ENCODE measurements around the gene CTBS.

The CTBS gene

DNA sequence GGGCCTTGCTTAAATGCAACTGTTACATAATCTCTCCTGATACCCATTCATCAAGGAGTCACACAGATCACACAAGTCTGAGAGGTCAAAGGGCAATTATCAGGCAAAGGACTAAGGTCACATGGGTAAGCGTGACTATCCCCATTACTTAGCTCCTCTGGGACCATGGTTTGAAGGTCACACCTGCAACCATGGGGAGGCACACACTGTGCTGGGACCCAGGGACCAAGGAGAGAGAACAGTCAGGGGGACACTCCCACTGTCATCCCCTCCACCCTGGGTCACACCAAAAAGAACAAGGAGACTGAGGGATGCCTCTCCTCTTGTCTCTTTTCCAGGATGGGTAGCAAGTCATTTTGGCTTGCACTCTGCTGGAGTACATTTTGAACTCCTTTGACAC is 30.9 kb upstream of the CTBS start:
- no peak overlapping the region for H4K8ac ChIP-seq (ENCODE audit: low read depth, low read length)
- no peak for DNase-seq
- no CpG with 5 or more reads among the region's 1 CpG for WGBS (ENCODE audit: extremely low coverage, insufficient coverage, low lambda C conversion rate)

GRCh38 chr1:84603941-84604830 is 29.9 kb upstream of the CTBS start:
- H3K4me2 ChIP-seq (ENCODE audit: low read length) = no peak overlapping the region
- no peaks in the 10 kb centered on the region for H3K36me3 ChIP-seq (ENCODE audit: control insufficient read depth, insufficient read depth, low read length)
- no peaks in the 10 kb centered on the region for H3K4me1 ChIP-seq (ENCODE audit: control insufficient read depth, low read depth, low read length)
- H4K5ac ChIP-seq (ENCODE audit: low read length) = no peak overlapping the region
- no peak overlapping the region for H4K8ac ChIP-seq (ENCODE audit: low read depth, low read length)
- no peak overlapping the region for H3K9ac ChIP-seq (ENCODE audit: low read length)
- H2AK5ac ChIP-seq (ENCODE audit: low read length) = no peak overlapping the region
- H3K27ac ChIP-seq (ENCODE audit: low read depth, low read length) = peak overlapping the region; percentile 82
- no CpG with 5 or more reads among the region's 15 CpGs for WGBS (ENCODE audit: extremely low coverage, insufficient coverage, low lambda C conversion rate)
- no peak overlapping the region for H3K23ac ChIP-seq (ENCODE audit: low read length)
- H3K27me3 ChIP-seq (ENCODE audit: insufficient read depth, low read length, poor library complexity) = no peaks in the 10 kb centered on the region
- no peak overlapping the region for H3K4me3 ChIP-seq (ENCODE audit: low read length)
- peak overlapping the region; percentile 46 for H3K18ac ChIP-seq (ENCODE audit: low read length)
- no peak overlapping the region for H3K4ac ChIP-seq (ENCODE audit: low read depth, low read length)
- peak; percentile 59 for DNase-seq
- H2BK5ac ChIP-seq (ENCODE audit: low read length) = no peak overlapping the region
- no peak overlapping the region for H3K56ac ChIP-seq (ENCODE audit: low read length)
- H2BK15ac ChIP-seq (replicated peaks; ENCODE audit: low read depth) = no peak overlapping the region
- peak overlapping the region; percentile 33 for H2BK120ac ChIP-seq (ENCODE audit: low read depth, low read length)
- H3K79me2 ChIP-seq (ENCODE audit: control insufficient read depth, insufficient read depth, low read length) = no peaks in the 10 kb centered on the region
- H3K79me1 ChIP-seq (ENCODE audit: low read length) = no peaks in the 10 kb centered on the region

More for the DNA sequence above, 30.9 kb upstream of the CTBS start:
- Histone ChIP-seq H2BK15ac (replicated peaks; ENCODE audit: low read depth) (no peak overlapping the region), H4K5ac (ENCODE audit: low read length) (no peak overlapping the region), H3K36me3 (ENCODE audit: control insufficient read depth, insufficient read depth, low read length) (no peaks in the 10 kb centered on the region), H3K79me1 (ENCODE audit: low read length) (no peaks in the 10 kb centered on the region), H3K4me2 (ENCODE audit: low read length) (no peak overlapping the region), H3K4me3 (ENCODE audit: low read length) (no peak overlapping the region), H3K9ac (ENCODE audit: low read length) (no peak overlapping the region), H2AK5ac (ENCODE audit: low read length) (no peak overlapping the region), H3K4me1 (ENCODE audit: control insufficient read depth, low read depth, low read length) (no peaks in the 10 kb centered on the region), H2BK5ac (ENCODE audit: low read length) (no peak overlapping the region), H3K27me3 (ENCODE audit: insufficient read depth, low read length, poor library complexity) (no peaks in the 10 kb centered on the region), H3K23ac (ENCODE audit: low read length) (no peak overlapping the region), H3K4ac (ENCODE audit: low read depth, low read length) (no peak overlapping the region), H3K79me2 (ENCODE audit: control insufficient read depth, insufficient read depth, low read length) (no peaks in the 10 kb centered on the region), H3K56ac (ENCODE audit: low read length) (no peak overlapping the region), H3K27ac (ENCODE audit: low read depth, low read length) (no peak overlapping the region), H3K18ac (ENCODE audit: low read length) (no peak overlapping the region), H2BK120ac (ENCODE audit: low read depth, low read length) (no peak overlapping the region)

DNA sequence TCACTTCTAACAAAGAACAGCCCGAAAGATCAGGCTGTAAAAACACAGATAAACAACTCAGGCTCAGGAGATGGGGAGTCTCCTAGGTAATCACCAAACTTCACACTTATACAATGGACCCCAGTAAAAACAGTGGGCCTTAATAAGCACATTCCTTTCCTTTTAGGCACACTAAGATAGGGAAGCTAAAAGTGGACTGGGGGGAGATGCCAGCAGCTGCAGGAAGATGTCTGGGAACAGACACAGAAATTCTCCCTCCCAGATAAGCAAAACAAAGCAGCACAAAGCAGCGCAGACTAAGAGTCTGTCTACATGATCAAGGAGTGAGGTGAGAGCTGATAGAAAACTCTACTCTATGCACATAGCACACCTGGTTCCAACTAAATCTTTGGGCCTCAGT is 29.0 kb upstream of the CTBS start:
- no peak overlapping the region for H2BK5ac ChIP-seq (ENCODE audit: low read length)
- H3K79me1 ChIP-seq (ENCODE audit: low read length) = no peaks in the 10 kb centered on the region
- H3K79me2 ChIP-seq (ENCODE audit: control insufficient read depth, insufficient read depth, low read length) = no peaks in the 10 kb centered on the region
- peak overlapping the region; percentile 82 for H3K27ac ChIP-seq (ENCODE audit: low read depth, low read length)
- no peaks in the 10 kb centered on the region for H3K4me1 ChIP-seq (ENCODE audit: control insufficient read depth, low read depth, low read length)
- H3K23ac ChIP-seq (ENCODE audit: low read length) = no peak overlapping the region
- no peak overlapping the region for H4K5ac ChIP-seq (ENCODE audit: low read length)
- H3K27me3 ChIP-seq (ENCODE audit: insufficient read depth, low read length, poor library complexity) = no peaks in the 10 kb centered on the region
- no peak overlapping the region for H3K4me3 ChIP-seq (ENCODE audit: low read length)
- no peak overlapping the region for H2BK15ac ChIP-seq (replicated peaks; ENCODE audit: low read depth)
- H2BK120ac ChIP-seq (ENCODE audit: low read depth, low read length) = no peak overlapping the region
- no peak overlapping the region for H3K4ac ChIP-seq (ENCODE audit: low read depth, low read length)
- H3K9ac ChIP-seq (ENCODE audit: low read length) = no peak overlapping the region
- H3K4me2 ChIP-seq (ENCODE audit: low read length) = no peak overlapping the region
- no peaks in the 10 kb centered on the region for H3K36me3 ChIP-seq (ENCODE audit: control insufficient read depth, insufficient read depth, low read length)
- H3K18ac ChIP-seq (ENCODE audit: low read length) = no peak overlapping the region
- H3K56ac ChIP-seq (ENCODE audit: low read length) = no peak overlapping the region
- DNase-seq = peak; percentile 83
- no CpG with 5 or more reads among the region's 2 CpGs for WGBS (ENCODE audit: extremely low coverage, insufficient coverage, low lambda C conversion rate)
- no peak overlapping the region for H2AK5ac ChIP-seq (ENCODE audit: low read length)
- no peak overlapping the region for H4K8ac ChIP-seq (ENCODE audit: low read depth, low read length)

- no peak for DNase-seq
- no CpG with 5 or more reads among the region's 5 CpGs for WGBS (ENCODE audit: extremely low coverage, insufficient coverage, low lambda C conversion rate)
- H3K79me1 ChIP-seq (ENCODE audit: low read length) = no peaks in the 10 kb centered on the region
- H2AK5ac ChIP-seq (ENCODE audit: low read length) = no peak overlapping the region
- H4K8ac ChIP-seq (ENCODE audit: low read depth, low read length) = no peak overlapping the region
- H3K56ac ChIP-seq (ENCODE audit: low read length) = no peak overlapping the region
- no peak overlapping the region for H3K18ac ChIP-seq (ENCODE audit: low read length)
- no peak overlapping the region for H4K5ac ChIP-seq (ENCODE audit: low read length)
- H3K9ac ChIP-seq (ENCODE audit: low read length) = no peak overlapping the region
- H2BK15ac ChIP-seq (replicated peaks; ENCODE audit: low read depth) = no peak overlapping the region
- H3K79me2 ChIP-seq (ENCODE audit: control insufficient read depth, insufficient read depth, low read length) = no peaks in the 10 kb centered on the region
- H3K4me2 ChIP-seq (ENCODE audit: low read length) = no peak overlapping the region
- no peaks in the 10 kb centered on the region for H3K4me1 ChIP-seq (ENCODE audit: control insufficient read depth, low read depth, low read length)
- no peak overlapping the region for H2BK5ac ChIP-seq (ENCODE audit: low read length)
- H3K27ac ChIP-seq (ENCODE audit: low read depth, low read length) = no peak overlapping the region
- peak overlapping the region; percentile 6 for H3K4ac ChIP-seq (ENCODE audit: low read depth, low read length)
- H3K23ac ChIP-seq (ENCODE audit: low read length) = no peak overlapping the region
- no peaks in the 10 kb centered on the region for H3K36me3 ChIP-seq (ENCODE audit: control insufficient read depth, insufficient read depth, low read length)
- no peak overlapping the region for H2BK120ac ChIP-seq (ENCODE audit: low read depth, low read length)
- H3K27me3 ChIP-seq (ENCODE audit: insufficient read depth, low read length, poor library complexity) = no peaks in the 10 kb centered on the region
- H3K4me3 ChIP-seq (ENCODE audit: low read length) = no peak overlapping the region
Measured at GRCh38 chr1:84600796-84601195, 26.6 kb upstream of the CTBS start.

DNA sequence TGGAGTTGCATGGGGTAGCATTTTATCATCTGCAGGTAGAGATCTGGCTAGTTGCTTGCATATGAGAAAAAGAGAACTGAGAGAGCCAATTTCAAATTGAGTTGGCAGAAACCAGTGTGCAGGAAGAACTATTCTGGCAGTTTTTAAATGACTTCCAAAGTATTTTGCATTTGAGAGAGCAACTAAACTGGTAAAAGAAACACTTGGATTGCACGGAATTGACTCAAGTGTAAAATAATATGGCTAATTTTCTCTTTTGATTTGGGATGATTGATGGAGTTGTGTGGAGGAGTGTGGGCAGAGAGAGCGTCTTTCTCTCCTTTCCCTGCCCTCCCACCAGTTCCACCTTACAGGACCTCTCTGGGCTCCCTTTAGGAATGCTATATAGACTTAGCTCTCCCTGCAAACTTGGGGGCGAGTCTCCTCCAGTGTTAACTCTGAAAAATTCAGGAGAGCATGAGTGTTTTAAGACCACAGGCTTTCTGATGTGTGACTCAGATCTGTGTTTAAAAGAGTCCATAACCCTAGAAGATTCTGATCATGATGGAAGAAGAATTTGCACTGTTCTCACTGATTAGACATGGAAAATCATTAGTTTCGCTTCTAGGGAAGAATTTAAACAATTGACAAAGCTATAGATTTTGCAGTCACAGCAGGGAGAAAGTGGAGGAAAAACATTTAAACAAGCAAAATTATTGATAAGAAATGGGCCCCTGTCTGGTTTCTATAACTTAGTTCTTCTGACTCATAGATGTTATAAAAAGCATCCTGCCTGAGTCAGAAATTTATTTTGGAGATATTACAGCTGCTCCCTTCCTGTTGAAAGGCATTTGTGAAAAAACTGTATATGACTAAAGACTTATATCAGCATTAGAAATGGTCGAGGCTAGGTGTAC is 24.9 kb upstream of the CTBS start:
- no CpG with 5 or more reads among the region's 5 CpGs for WGBS (ENCODE audit: extremely low coverage, insufficient coverage, low lambda C conversion rate)
- no peak for DNase-seq
- no peaks in the 10 kb centered on the region for H3K36me3 ChIP-seq (ENCODE audit: control insufficient read depth, insufficient read depth, low read length)
- H3K27ac ChIP-seq (ENCODE audit: low read depth, low read length) = no peak overlapping the region
- H3K4ac ChIP-seq (ENCODE audit: low read depth, low read length) = peak overlapping the region; percentile 55
- no peaks in the 10 kb centered on the region for H3K27me3 ChIP-seq (ENCODE audit: insufficient read depth, low read length, poor library complexity)
- no peaks in the 10 kb centered on the region for H3K4me1 ChIP-seq (ENCODE audit: control insufficient read depth, low read depth, low read length)
- no peak overlapping the region for H2AK5ac ChIP-seq (ENCODE audit: low read length)
- no peak overlapping the region for H2BK5ac ChIP-seq (ENCODE audit: low read length)
- H3K79me2 ChIP-seq (ENCODE audit: control insufficient read depth, insufficient read depth, low read length) = no peaks in the 10 kb centered on the region
- no peak overlapping the region for H3K4me3 ChIP-seq (ENCODE audit: low read length)
- H3K23ac ChIP-seq (ENCODE audit: low read length) = no peak overlapping the region
- no peak overlapping the region for H3K56ac ChIP-seq (ENCODE audit: low read length)
- H4K8ac ChIP-seq (ENCODE audit: low read depth, low read length) = no peak overlapping the region
- H2BK120ac ChIP-seq (ENCODE audit: low read depth, low read length) = no peak overlapping the region
- H2BK15ac ChIP-seq (replicated peaks; ENCODE audit: low read depth) = no peak overlapping the region
- no peaks in the 10 kb centered on the region for H3K79me1 ChIP-seq (ENCODE audit: low read length)
- H3K18ac ChIP-seq (ENCODE audit: low read length) = no peak overlapping the region
- no peak overlapping the region for H3K4me2 ChIP-seq (ENCODE audit: low read length)
- no peak overlapping the region for H4K5ac ChIP-seq (ENCODE audit: low read length)
- no peak overlapping the region for H3K9ac ChIP-seq (ENCODE audit: low read length)

All from mesendoderm (in vitro differentiated cells).